ENCODE results near the gene MIDN. TPM values are rescaled to one million over a fixed set of nuclear protein-coding genes. Genes with fewer than 3 reads are reported as not detected.

MIDN gene
- total RNA-seq, 1 donor from 2014 or later = 103 TPM

DNA sequence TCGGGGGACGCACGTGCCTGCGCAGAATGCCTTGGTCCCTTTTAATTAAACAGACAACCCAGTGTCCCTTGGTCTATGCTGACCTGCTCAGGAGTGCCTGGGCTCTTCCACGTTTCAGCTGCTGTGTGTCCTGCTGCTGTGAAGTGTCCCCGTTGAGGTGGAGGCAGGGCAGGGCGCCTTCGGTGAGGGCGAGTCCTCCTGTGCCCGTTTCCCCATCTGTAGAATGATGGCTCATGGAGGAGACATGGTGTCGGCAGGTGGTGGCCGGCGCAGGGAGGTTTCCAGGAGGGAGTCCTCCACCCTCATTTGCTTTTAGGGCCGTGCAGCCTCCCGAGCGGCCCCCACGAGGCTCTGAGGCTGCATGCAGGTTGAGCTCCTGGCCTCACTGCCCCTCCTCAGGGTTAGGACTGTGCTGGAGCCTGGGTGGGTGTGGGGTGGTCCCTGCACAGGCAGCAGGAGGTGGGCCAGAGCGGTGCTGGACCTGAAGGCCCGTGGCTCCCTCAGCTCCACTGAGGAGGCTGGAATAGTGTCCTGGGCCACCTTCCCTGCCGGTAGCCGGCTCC is 34.0 kb upstream of the MIDN start:
- H3K27ac Mint-ChIP-seq (ENCODE audit: unreplicated experiment) = peak overlapping the region; percentile 91
- no peaks in the 10 kb centered on the region for H3K27me3 Mint-ChIP-seq (ENCODE audit: unreplicated experiment)
- peaks cover 46% of the 10 kb centered on the region for H3K4me1 Mint-ChIP-seq (ENCODE audit: unreplicated experiment)
- no peak overlapping the region for H3K4me3 Mint-ChIP-seq (ENCODE audit: unreplicated experiment)
- TF ChIP-seq, protein P1, sequence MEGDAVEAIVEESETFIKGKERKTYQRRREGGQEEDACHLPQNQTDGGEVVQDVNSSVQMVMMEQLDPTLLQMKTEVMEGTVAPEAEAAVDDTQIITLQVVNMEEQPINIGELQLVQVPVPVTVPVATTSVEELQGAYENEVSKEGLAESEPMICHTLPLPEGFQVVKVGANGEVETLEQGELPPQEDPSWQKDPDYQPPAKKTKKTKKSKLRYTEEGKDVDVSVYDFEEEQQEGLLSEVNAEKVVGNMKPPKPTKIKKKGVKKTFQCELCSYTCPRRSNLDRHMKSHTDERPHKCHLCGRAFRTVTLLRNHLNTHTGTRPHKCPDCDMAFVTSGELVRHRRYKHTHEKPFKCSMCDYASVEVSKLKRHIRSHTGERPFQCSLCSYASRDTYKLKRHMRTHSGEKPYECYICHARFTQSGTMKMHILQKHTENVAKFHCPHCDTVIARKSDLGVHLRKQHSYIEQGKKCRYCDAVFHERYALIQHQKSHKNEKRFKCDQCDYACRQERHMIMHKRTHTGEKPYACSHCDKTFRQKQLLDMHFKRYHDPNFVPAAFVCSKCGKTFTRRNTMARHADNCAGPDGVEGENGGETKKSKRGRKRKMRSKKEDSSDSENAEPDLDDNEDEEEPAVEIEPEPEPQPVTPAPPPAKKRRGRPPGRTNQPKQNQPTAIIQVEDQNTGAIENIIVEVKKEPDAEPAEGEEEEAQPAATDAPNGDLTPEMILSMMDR (IDR thresholded peaks at IDR 0.05) = no peak
- H3K9me3 Mint-ChIP-seq (ENCODE audit: unreplicated experiment) = no peaks in the 10 kb centered on the region
- peaks cover 8% of the 10 kb centered on the region for H3K36me3 Mint-ChIP-seq (ENCODE audit: unreplicated experiment)
- no peak for DNase-seq (ENCODE audit: extremely low spot score, unreplicated experiment)

DNA sequence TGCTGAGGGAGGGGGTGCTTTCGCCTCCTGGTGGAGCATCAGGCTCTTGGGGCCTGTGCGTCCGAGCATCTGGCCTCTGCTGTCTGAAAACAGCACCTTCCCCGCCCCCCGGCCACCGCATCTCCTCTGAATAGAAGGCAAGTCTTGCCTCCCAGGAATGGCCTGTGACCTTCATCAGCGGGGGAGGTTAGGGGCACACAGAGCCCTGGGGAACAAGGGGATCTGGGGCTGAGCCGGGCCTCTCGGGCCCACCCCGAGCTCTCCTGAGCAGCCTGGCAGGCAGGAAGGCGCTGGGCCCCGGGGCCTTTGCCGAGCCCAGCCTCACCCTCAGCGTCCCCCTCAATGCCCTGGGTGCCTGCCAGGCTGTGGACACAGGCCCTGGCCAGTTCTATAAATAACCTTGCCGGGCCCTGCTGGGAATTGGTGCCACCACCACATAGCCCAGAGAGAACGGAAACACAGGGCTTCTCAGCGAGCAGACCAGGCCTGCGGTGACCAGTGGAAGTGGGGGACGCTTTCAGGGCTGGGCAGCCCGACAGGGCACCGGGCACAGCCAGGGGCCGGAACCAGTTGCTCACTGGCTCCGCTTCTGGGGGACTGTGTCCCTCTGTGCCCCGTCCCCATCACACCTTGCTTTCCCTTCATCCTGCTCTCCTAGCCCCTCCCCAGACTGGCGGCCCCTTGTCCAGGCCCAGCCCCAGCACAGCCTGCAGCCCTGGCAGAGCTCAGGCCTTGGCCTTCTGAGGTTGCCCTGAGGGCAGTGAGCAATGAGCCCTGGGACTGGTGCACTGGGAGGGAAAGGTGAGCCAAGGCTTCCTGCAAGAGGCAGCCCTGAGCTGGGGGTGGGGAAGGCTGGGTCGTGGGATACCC is 33.3 kb upstream of the MIDN start:
- Mint-ChIP-seq H3K9me3 (ENCODE audit: unreplicated experiment) (no peaks in the 10 kb centered on the region), H3K4me3 (ENCODE audit: unreplicated experiment) (no peak overlapping the region), H3K36me3 (ENCODE audit: unreplicated experiment) (peaks cover 8% of the 10 kb centered on the region), H3K4me1 (ENCODE audit: unreplicated experiment) (peaks cover 42% of the 10 kb centered on the region), H3K27ac (ENCODE audit: unreplicated experiment) (peak overlapping the region; percentile 91), H3K27me3 (ENCODE audit: unreplicated experiment) (no peaks in the 10 kb centered on the region)
- TF ChIP-seq, protein P1 (IDR thresholded peaks at IDR 0.05) = no peak
- DNase-seq (ENCODE audit: extremely low spot score, unreplicated experiment) = no peak

DNA sequence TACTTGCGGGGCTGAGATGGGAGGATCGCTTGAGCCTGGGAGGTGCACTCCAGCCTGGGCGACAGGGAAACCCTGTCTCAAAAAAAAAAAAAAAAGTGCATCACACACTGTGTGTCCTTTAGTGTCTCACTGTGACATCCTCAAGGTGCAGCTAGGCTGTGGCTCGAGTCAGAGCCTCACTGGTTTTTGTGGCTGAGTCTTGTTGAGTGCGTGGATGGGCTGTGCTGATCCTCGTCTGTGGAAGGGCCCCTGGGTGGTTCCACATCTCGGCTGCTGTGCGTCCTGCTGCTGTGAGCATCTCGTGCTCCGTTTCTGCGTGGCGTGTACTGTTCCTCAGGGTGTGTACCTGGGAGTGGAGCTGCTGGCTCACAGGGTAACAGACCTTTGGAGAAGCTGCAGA is 31.6 kb upstream of the MIDN start:
- Mint-ChIP-seq H3K36me3 (ENCODE audit: unreplicated experiment) (peaks cover 7% of the 10 kb centered on the region), H3K27me3 (ENCODE audit: unreplicated experiment) (no peaks in the 10 kb centered on the region), H3K27ac (ENCODE audit: unreplicated experiment) (peak overlapping the region; percentile 91), H3K4me3 (ENCODE audit: unreplicated experiment) (no peak overlapping the region), H3K9me3 (ENCODE audit: unreplicated experiment) (no peaks in the 10 kb centered on the region), H3K4me1 (ENCODE audit: unreplicated experiment) (peaks cover 35% of the 10 kb centered on the region)
- DNase-seq (ENCODE audit: extremely low spot score, unreplicated experiment) = no peak
- TF ChIP-seq, protein P1 (IDR thresholded peaks at IDR 0.05) = no peak

DNA sequence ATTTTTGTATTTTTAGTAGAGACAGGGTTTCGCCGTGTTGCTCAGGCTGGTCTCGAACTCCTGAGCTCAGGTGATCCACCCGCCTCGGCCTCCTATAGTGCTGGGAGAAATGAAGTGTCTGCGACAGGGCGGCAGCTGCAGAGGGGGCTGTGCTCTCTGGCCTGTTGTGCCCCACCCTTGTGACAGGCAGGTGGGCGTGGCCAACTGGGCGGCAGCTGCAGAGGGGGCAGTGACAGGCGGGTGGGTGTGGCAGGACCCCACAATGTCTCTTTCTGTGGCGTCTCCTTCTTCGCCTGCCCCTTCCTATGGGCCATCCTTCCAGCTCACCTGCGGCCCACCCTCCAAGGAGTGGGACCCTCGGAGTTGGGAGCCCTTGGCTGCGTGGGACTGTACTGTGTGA is 31.0 kb upstream of the MIDN start:
- TF ChIP-seq, protein P1 (IDR thresholded peaks at IDR 0.05) = no peak
- H3K27ac Mint-ChIP-seq (ENCODE audit: unreplicated experiment) = no peak overlapping the region

More for the DNA sequence above, 31.0 kb upstream of the MIDN start:
- Mint-ChIP-seq H3K27me3 (ENCODE audit: unreplicated experiment) (no peaks in the 10 kb centered on the region), H3K4me1 (ENCODE audit: unreplicated experiment) (peaks cover 35% of the 10 kb centered on the region), H3K9me3 (ENCODE audit: unreplicated experiment) (no peaks in the 10 kb centered on the region), H3K36me3 (ENCODE audit: unreplicated experiment) (peaks cover 7% of the 10 kb centered on the region), H3K4me3 (ENCODE audit: unreplicated experiment) (no peak overlapping the region)
- DNase-seq (ENCODE audit: extremely low spot score, unreplicated experiment) = no peak

Data from osteocyte (in vitro differentiated cells).